Measurements from ENCODE around the gene GPRC6A.

DNA sequence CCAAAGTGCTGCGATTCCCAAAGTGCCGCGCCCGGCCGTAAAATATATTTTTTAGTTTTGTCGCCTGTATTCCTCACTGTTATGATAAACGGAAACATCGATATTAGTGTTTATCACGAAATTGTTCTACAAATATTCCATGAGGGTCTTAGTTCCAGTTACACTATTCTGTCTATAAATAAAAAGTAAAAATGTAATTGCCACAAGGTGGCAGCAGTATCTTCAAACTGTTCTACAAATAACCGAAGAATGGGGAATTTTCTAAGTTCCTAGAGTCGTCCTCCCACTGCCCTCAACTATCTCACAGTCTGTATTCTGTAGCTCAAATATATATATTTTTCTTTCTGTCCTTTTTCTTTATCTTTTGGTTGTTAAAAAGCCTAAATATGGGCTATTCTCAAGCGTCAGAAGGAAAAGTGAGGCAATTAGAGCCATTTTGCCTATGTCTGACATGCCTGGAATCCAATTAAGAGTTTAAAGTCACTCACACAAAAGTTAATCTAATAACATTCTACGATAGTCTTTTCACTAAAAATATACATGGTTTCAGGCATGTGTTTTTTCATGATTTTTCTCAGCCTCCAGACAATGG, 49.2 kb downstream of the GPRC6A start:
- TF ChIP-seq EZH2 (IDR thresholded peaks at IDR 0.05), result no peak
- TF ChIP-seq CTCF (IDR thresholded peaks at IDR 0.05 in 2 of 3, conservative IDR thresholded peaks at IDR 0.05 in 1 of 3; ENCODE audit: borderline replicate concordance in 1 of 3, insufficient read depth in 1 of 3, low read depth in 2 of 3, low read length in 2 of 3), result peak; percentile 24 to 64 (median 46); a peak in 4 of 6 replicates
- TF ChIP-seq ELF1 (IDR thresholded peaks at IDR 0.05; ENCODE audit: borderline replicate concordance, low read depth), result no peak
- no peak for TF ChIP-seq YY1 (IDR thresholded peaks at IDR 0.05; ENCODE audit: extremely low read depth, insufficient replicate concordance, low read depth, low read length)
- no peak for TF ChIP-seq POLR2A (IDR thresholded peaks at IDR 0.05; ENCODE audit: borderline replicate concordance, extremely low read depth, insufficient read depth, insufficient read length)
- TF ChIP-seq, protein P1, sequence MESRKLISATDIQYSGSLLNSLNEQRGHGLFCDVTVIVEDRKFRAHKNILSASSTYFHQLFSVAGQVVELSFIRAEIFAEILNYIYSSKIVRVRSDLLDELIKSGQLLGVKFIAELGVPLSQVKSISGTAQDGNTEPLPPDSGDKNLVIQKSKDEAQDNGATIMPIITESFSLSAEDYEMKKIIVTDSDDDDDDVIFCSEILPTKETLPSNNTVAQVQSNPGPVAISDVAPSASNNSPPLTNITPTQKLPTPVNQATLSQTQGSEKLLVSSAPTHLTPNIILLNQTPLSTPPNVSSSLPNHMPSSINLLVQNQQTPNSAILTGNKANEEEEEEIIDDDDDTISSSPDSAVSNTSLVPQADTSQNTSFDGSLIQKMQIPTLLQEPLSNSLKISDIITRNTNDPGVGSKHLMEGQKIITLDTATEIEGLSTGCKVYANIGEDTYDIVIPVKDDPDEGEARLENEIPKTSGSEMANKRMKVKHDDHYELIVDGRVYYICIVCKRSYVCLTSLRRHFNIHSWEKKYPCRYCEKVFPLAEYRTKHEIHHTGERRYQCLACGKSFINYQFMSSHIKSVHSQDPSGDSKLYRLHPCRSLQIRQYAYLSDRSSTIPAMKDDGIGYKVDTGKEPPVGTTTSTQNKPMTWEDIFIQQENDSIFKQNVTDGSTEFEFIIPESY (IDR thresholded peaks at IDR 0.05; ENCODE audit: extremely low read depth, insufficient replicate concordance, low read length), result no peak
- TF ChIP-seq CEBPB (IDR thresholded peaks at IDR 0.05; ENCODE audit: low read depth), result no peak
- no peak for TF ChIP-seq FOSL1 (IDR thresholded peaks at IDR 0.05; ENCODE audit: low read depth)
- TF ChIP-seq MAX (IDR thresholded peaks at IDR 0.05), result no peak

Data from HCT116 (cell line).